ENCODE measurements around the gene DYNLL1.
A peak's percentile ranks its signal among the peaks of the same experiment; 100 is the strongest.
"Not testable (repeated sequence)": the region's sequence is repeated elsewhere in the genome, so short reads cannot be mapped to it uniquely, and the experiment has no call there.

DYNLL1 gene

GRCh38 chr12:120495731-120496412 is at the start of gene DYNLL1:
Gene DYNLL1, plus strand, starts transcription at chr12:120496113. Its CDS starts 309 bp downstream, at chr12:120496422.
- DNase-seq (ENCODE audit: low spot score) = peak; percentile 98

GRCh38 chr12:120446844-120447178 is 49.1 kb upstream of the DYNLL1 start:
- not testable (repeated sequence) for DNase-seq (ENCODE audit: low spot score)

DNA sequence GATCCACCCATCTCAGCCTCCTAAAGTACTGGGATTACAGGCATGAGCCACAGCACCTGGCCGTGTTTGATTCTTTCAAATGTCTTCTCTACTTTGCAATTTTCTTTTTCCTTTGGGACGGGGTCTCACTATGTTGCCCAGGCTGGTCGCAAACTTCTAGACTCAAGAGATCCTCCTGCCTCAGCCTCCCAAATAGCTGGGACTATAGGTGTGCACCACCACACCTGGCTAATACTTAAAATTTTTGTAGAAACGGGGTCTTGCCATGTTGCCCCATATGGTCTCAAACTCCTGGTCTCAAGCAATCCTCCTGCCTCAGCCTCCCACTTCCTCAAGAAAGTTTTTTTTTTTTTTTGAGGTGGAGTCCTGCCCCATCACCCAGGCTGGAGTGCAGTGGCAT is 47.9 kb upstream of the DYNLL1 start:
- no peak for DNase-seq (ENCODE audit: low spot score)

DNA sequence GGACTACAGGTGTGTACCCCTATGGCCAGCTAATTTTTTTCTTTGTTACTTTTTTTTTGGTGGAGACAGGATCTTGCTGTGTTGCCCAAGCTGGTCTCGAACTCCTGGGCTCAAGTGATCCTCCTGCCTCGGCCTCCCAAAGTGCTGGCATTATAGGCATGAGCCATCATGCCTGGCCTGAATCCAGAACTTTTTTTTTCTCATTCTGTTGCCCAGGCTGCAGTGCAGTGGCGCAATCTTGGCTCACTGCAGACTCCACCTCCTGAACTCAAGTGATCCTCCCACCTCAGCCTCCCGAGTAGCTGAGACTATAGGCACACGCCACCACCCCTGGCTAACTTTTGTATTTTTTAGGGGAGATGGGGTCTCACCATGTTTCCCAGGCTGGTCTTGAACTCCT is 43.4 kb upstream of the DYNLL1 start:
- DNase-seq (ENCODE audit: low spot score) = not testable (repeated sequence)

DNA sequence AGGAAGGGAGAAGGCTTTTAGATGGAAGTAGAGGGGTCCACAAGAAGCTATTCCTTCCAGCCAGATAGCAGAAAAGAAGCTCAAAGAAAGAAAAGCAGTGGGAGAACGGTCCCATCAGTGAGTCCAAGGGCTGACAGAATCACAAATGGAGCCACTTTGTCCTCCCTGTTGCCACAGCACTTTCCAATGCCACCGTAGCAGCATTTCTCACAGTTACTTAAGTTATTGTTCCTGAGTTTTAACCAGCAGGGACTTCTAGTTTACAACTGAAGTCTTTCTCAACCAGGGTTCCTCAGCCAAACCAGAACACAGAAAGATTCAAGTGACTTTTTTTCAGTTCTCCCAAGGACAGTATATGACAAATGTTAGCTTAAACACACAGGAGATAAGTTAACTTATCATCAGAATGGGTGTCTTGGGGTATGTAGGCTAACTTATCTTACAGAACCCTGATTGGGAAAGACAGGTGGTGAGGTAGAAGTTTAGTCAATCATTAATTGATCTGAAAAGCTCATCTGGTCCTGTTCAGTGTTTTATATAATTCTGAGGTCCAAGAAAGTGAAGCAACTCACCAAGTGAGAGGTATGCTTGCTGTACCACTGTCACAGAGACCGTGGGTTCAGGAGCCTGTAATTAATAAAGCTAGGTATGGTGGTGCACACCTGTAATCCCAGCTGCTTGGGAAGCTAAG is 42.7 kb upstream of the DYNLL1 start:
- DNase-seq (ENCODE audit: low spot score) = no peak

- DNase-seq (ENCODE audit: low spot score) = peak; percentile 57
These were observed 41.9 kb upstream of the DYNLL1 start for GRCh38 chr12:120453977-120454376.

- no peak for DNase-seq (ENCODE audit: low spot score)
These were observed 40.6 kb upstream of the DYNLL1 start for GRCh38 chr12:120455302-120455701.

GRCh38 chr12:120457133-120457532 is 38.8 kb upstream of the DYNLL1 start:
- no peak for DNase-seq (ENCODE audit: low spot score)

DNA sequence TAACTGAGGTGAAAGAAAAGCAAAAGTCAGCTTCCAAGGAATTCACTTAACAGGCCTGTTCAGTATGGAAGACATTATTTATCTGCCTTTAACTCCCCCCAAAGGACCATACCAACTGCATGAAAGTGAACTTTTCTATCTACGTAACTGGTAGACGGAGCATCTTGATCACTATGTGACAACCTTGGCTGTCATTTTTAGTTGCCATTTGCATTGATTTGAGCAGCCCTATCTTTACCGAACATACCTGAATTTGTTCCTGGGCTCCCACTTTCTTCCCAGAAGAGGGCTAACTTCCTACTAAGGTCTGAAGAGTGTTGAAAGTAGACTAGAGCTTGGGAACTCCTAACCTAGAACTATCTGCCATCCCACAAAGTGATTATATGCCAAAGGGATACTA is 35.8 kb upstream of the DYNLL1 start:
- DNase-seq (ENCODE audit: low spot score) = no peak

GRCh38 chr12:120462099-120462640 is 33.7 kb upstream of the DYNLL1 start:
- DNase-seq (ENCODE audit: low spot score) = no peak

- DNase-seq (ENCODE audit: low spot score) = no peak
These were observed 32.2 kb upstream of the DYNLL1 start for GRCh38 chr12:120463712-120464111.

- no peak for DNase-seq (ENCODE audit: low spot score)
These were observed 30.2 kb upstream of the DYNLL1 start for GRCh38 chr12:120465756-120466155.

DNA sequence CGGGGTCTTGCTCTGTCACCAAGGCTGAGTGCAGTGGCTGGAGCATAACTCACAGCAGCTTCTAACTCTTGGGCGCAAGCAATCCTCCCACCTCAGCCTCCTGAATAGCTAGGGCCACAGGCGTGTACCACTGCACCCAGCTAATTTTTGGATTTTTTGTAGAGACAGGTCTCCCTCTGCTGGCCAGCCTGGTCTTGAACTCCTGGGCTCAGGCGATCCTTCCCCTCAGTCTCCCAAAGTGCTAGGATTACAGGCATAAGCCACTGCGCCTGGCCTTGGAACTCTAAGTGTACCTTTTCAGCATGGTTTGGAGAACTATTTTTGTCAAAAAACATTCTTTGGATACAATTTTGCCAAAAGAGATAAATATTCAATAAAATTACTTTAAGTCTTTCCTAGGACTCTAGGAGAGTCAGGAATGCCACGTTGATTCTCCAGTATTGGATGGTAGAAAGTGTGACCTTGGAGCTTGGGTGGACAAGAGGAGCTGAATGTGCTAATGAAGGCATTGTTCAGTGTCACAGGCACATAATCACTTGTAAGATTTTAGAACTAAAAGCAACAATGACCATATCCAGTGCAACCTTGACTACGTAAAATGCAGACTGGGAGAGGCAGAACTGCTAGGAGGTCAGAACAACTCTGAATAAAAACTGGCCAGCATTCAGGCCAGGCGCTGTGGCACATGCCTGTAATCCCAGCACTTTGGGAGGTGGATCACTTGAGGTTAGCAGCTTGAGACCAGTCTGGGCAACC is 29.2 kb upstream of the DYNLL1 start:
- DNase-seq (ENCODE audit: low spot score) = peak; percentile 39

GRCh38 chr12:120467439-120467838 is 28.5 kb upstream of the DYNLL1 start:
- DNase-seq (ENCODE audit: low spot score) = no peak

DNA sequence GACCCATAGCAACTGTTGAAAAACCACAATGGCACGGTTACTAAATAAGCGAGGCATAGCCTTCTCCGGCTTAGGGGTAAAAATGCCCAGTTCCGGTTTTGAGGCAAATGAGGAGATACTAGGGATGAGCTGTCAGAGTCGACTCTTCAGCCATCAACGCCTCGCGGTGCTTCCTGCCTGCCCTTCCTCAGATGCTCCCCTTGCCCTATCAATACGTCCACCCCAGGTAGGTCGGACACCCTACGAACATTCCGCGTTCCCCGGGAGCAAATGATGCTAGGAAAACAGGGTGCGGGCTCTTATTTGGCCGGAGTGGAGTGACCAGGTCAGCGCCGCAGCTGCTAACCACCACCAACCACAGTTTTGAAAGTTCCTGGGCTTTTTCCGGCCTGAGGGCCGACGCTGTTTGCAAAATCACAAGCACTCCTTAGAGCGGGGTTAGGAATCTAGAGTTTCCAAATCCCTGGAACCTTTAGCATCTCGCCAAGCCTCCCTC is 27.5 kb upstream of the DYNLL1 start:
- peak; percentile 40 for DNase-seq (ENCODE audit: low spot score)

DNA sequence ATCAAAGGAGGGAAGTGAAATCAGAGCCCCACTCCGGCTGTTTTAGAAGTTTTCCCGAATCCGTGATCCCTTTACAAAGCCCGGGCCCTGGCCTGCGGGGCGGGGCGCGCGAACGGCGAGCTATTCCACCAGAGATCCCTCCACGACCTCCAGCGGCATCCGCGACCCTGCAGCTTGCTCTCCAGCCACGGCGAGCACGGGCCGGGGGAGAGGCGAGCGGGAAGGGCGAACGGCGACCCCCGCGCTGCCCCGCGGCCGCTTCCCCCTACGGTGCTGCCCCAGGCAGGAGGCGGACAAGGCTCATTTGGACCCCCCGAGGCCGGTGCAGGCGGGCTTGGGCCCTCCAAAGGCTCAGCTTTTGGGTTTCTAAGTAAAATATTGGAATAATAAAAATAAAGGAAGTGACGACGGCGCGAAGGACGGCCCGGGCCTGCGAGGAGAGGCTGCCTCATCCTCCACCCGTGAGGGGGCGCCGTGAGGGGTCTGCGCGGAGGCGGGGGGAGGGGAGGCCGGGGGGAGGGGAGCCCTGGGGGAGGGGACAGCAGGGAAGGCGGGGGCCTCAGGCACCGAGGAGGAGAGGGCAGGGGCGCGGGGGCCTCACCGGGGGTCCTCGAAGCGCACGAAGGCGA is 27.0 kb upstream of the DYNLL1 start:
- DNase-seq (ENCODE audit: low spot score) = peak; percentile 36

DNA sequence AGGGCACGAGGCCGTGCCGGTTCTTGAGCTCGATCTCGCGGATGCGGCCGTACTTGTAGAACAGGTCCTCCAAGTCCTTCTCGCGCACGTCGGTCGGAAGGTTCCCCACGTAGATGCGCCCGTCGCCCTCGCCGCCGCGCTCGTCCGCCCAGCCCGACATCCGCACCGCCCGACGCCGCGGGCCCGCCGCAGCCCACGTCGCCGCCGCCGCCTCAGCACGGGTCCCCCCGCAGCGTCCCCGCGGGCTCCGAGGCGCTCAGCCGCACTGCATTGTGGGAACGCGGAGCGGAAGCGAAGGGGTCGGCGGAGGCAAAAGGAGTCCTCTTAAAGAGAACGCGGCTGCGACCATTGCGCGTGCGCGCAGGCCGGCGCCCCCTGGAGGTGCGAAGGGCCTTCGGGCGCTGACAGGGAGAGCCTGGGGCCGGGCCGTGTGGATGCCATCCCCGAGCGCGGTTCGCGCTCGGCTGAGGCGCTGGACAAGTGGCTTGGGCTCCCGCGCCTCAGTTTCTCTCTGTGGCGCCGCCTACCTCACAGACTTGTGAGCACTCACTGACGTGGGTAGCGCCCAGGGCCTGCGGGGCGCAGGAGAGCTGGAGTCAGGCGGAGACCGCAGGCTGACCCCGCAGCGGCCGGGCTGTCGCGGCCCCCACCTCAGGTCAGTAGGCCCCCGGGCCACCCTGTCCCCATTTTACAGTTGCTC is 26.3 kb upstream of the DYNLL1 start, which contains the start of gene SRSF9:
Gene SRSF9, minus strand, starts transcription at position 299 of the 700 bp plus-strand sequence. Its CDS starts 139 bp downstream, at position 160.
- DNase-seq (ENCODE audit: low spot score) = peak; percentile 98

GRCh38 chr12:120470150-120470784 is 25.6 kb upstream of the DYNLL1 start:
- DNase-seq (ENCODE audit: low spot score) = no peak

DNA sequence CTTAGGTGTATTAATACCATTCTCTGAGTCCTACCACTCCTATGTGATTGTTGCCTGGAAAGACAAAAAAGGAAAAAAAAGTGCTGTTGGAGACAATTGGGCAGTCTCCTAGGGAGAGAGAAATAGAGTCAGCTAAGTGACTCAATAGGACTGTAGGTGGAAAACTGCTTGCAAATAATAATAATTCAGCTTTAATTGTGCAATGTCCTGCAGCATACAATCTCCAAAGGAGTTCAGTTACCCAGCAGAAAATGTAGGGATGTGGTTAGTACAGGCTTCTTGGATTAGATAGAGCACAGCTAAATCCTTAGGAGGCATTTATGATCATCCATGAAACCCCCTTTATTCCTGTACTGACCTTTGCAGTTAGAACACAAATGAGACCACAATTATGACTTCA is 23.4 kb upstream of the DYNLL1 start:
- no peak for DNase-seq (ENCODE audit: low spot score)

DNA sequence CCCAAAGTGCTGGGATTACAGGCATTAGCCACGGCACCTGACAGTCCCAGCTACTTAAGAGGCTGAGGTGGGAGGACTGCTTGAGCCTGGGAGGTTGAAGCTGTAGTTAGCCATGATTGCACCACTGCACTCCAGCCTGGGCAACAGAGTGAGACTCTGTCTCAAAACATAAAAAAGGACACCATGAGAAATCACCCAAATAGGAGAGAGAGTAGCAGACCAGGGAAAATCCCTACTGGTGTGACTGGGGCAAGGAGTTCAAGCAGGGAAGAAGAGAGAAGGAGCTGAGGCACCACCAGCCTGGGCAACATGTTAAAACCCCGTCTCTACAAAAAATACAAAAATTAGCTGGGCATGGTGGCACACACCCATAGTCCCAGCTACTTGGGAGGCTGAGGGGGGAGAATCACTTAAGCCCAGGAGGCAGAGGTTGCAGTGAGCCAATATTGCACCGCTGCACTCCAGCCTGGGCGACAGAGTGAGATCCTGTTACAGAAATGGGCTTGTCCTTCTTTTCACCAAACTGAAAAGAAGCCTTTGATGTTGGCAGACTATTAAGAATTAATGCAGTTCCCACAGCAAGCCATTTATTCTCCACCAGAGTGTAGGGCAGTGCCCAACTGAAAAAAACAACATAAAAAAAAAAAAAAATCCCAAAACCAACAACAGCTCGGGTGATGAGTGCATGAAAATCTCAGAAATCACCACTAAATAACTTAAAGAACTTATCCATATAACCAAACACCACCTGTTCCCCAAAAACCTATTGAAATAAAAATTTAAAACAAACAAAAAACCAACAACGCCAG is 21.9 kb upstream of the DYNLL1 start:
- DNase-seq (ENCODE audit: low spot score) = no peak

Measured in activated CD4-positive, alpha-beta T cell treated with anti-CD3 and anti-CD28 coated beads, Interleukin-2, Interleukin-4, amounts not matched to agents 100 ng/mL and 50 ng/mL, durations not matched to agents 16 hours and 8 hours (primary cell).